Left colon (tissue), 2 donors: ENCODE data around the gene TMEM238. TPM values are rescaled to one million over a fixed set of nuclear protein-coding genes. Genes with fewer than 3 reads are reported as not detected.

ENCODE experiments used
- ATAC-seq: fragments of 200-7000 bp; cut with Tn5 transposase; one replicate; pipeline ENCODE4 v1.9.1; 2020; ENCODE audit warnings: mild to moderate bottlenecking, moderate library complexity
- DNase-seq, 2 donors: peaks; one replicate each; pipeline ENCODE4 v3.0.0-alpha.2; 2020
- intact Hi-C, 2 donors: fragments of 100-400 bp; cut with DNase I in 1 of 2; cut with micrococcal nuclease in 1 of 2; formaldehyde crosslinking; loops; one replicate each; pipeline versions ENCODE4 v1.11.2 to v1.14.0; 2022; cut with DNase I, micrococcal nuclease
- total RNA-seq, 2 donors: library from RNA; stranded (reverse); fragmentation: NEBNext Ultra II Directional; extraction: Animal tissue kit (Norgen Biotek cat#: 25700); gene quantifications; one replicate each; pipeline ENCODE4 v1.2.1, GENCODE V29; 2021
- donor health status: DM: no; HTN: no; CAD: no.
- donor health status: DM: yes; HTN: yes; CAD: no.

TMEM238 gene
- total RNA-seq, 2 donors from 2014 or later, result 83.4 to 89.4 TPM

GRCh38 chr19:55384920-55385723 is 1.0 kb upstream of the TMEM238 start:
- ATAC-seq, result peak; percentile 76
- DNase-seq, result peak; percentile 97
- intact Hi-C loops, result no loop called here

GRCh38 chr19:55383279-55384130 is 587 bp downstream of the TMEM238 start:
- intact Hi-C loops, result no loop called here
- peak; percentile 9 for ATAC-seq
- peak; percentile 59 to 67 for DNase-seq

- no peak for ATAC-seq
- intact Hi-C loops, result no loop called here
- no peak for DNase-seq
Measured at GRCh38 chr19:55382522-55383054, 1.5 kb downstream of the TMEM238 start.

- intact Hi-C loops, result no loop called here
- DNase-seq (no peak), ATAC-seq (no peak)
Measured at GRCh38 chr19:55382013-55382412, 2.1 kb downstream of the TMEM238 start.

- DNase-seq (no peak), ATAC-seq (no peak)
- intact Hi-C loops, result loop anchor here in 1 of 2 donors (10.0 kb wide), 1 partner anchor 74 kb away; no protein-coding TSS in a partner anchor
Measured at GRCh38 chr19:55379174-55379573, 4.9 kb downstream of the TMEM238 start.

- DNase-seq, result no peak
- ATAC-seq, result no peak
- intact Hi-C loops, result loop anchor here in 1 of 2 donors (10.0 kb wide), 1 partner anchor 73 kb away; no protein-coding TSS in a partner anchor
Measured at GRCh38 chr19:55377356-55378131, 6.5 kb downstream of the TMEM238 start.

GRCh38 chr19:55376241-55376933 is 7.7 kb downstream of the TMEM238 start, which contains the start of gene TMEM190:
Gene TMEM190, plus strand, starts transcription at chr19:55376826. Its CDS starts 28 bp downstream, at chr19:55376854.
- intact Hi-C loops, result loop anchor here in 1 of 2 donors (10.0 kb wide), 1 partner anchor 72 kb away; no protein-coding TSS in a partner anchor
- ATAC-seq, result peak; percentile 50
- DNase-seq, result no peak

- no peak for DNase-seq
- ATAC-seq, result peak; percentile 2
- intact Hi-C loops, result loop anchor here in 1 of 2 donors (10.0 kb wide), 1 partner anchor 69 kb away; no protein-coding TSS in a partner anchor
Measured at GRCh38 chr19:55373993-55374757, 9.9 kb downstream of the TMEM238 start.

GRCh38 chr19:55373306-55373992 is 10.6 kb downstream of the TMEM238 start:
- ATAC-seq (no peak), DNase-seq (no peak)
- intact Hi-C loops, result loop anchor here in 1 of 2 donors (10.0 kb wide), 1 partner anchor 69 kb away; no protein-coding TSS in a partner anchor

- ATAC-seq, result no peak
- intact Hi-C loops, result loop anchor here in 1 of 2 donors (10.0 kb wide), 1 partner anchor 68 kb away; no protein-coding TSS in a partner anchor
- no peak for DNase-seq
Measured at GRCh38 chr19:55372316-55373081, 11.6 kb downstream of the TMEM238 start.

GRCh38 chr19:55370305-55370988 is 13.6 kb downstream of the TMEM238 start, which contains the start of gene IL11:
Gene IL11, minus strand, starts transcription at chr19:55370463. Its CDS starts 153 bp downstream, at chr19:55370310.
- intact Hi-C loops, result loop anchor here in 1 of 2 donors (10.0 kb wide), 1 partner anchor 66 kb away; no protein-coding TSS in a partner anchor
- ATAC-seq, result no peak
- DNase-seq, result no peak

- DNase-seq, result no peak
- intact Hi-C loops, result loop anchor here in 1 of 2 donors (10.0 kb wide), 1 partner anchor 65 kb away; no protein-coding TSS in a partner anchor
- ATAC-seq, result no peak
Measured at GRCh38 chr19:55369653-55370304, 14.3 kb downstream of the TMEM238 start.

GRCh38 chr19:55368701-55369563 is 15.2 kb downstream of the TMEM238 start:
- peak; percentile 59 for ATAC-seq
- intact Hi-C loops, result no loop called here
- DNase-seq, result no peak
